Right atrium auricular region (tissue), 2 donors: ENCODE results near the gene CHST12. TPM values are rescaled to one million over a fixed set of nuclear protein-coding genes. Genes with fewer than 3 reads are reported as not detected.

ENCODE experiments used
- DNase-seq: peaks from one replicate; pipeline ENCODE4 v3.0.0-alpha.2; 2019; ENCODE audit warnings: low spot score
- H3K27ac ChIP-seq, 2 donors: fragments of 200-600 bp; sonication (generic); 1 replicate in 1 of 2; 2 replicates in 1 of 2; pipeline ENCODE4 v1.5.1; 2016 to 2019
- H3K27me3 ChIP-seq, 2 donors: fragments of 200-600 bp; sonication (generic); one replicate each; pipeline versions ENCODE4 v1.5.1 to v1.6.0; 2017 to 2019
- H3K36me3 ChIP-seq: fragments of 200-600 bp; sonication (generic); one replicate; pipeline ENCODE4 v1.5.1; 2016
- H3K4me1 ChIP-seq, 2 donors: fragments of 200-600 bp; sonication (generic); one replicate each; pipeline versions ENCODE4 v1.5.1 to v1.6.0; 2017 to 2019
- H3K4me3 ChIP-seq, 2 donors: fragments of 200-600 bp; sonication (generic); 1 replicate in 1 of 2; 2 replicates in 1 of 2; pipeline ENCODE4 v1.5.1; 2017 to 2019; ENCODE audit warnings: mild to moderate bottlenecking in 1 of 2, moderate library complexity in 1 of 2
- H3K9me3 ChIP-seq, 2 donors: fragments of 200-600 bp; sonication (generic); one replicate each; pipeline ENCODE4 v1.5.1; 2019
- CTCF ChIP-seq, 2 donors: fragments of 200-600 bp; sonication (generic); IDR thresholded peaks; one replicate each; pipeline ENCODE4 v1.5.1; 2019; ENCODE audit warnings: antibody characterized with exemption in 2 of 2
- total RNA-seq, 2 donors: library from RNA; depleted of rRNA; stranded (reverse); fragments of >200 nt; gene quantifications; one replicate each; pipeline ENCODE4 v1.1.0, GENCODE V29; 2016

The CHST12 gene
- total RNA-seq, 2 donors from 2014 or later: 14.2 to 15.0 TPM

- H3K9me3 ChIP-seq: no peaks in the 10 kb centered on the region
- no peak for DNase-seq
- no peak for TF ChIP-seq CTCF (IDR thresholded peaks at IDR 0.05)
- H3K27me3 ChIP-seq: no peaks in the 10 kb centered on the region
- H3K36me3 ChIP-seq: no peaks in the 10 kb centered on the region
- H3K4me3 ChIP-seq: no peak overlapping the region
- H3K27ac ChIP-seq: no peak overlapping the region
- peaks cover 0 to 27% of the 10 kb centered on the region in 2 donors for H3K4me1 ChIP-seq
Measured at GRCh38 chr7:2443491-2443890, 40.1 kb downstream of the CHST12 start.

- peak; percentile 75 for DNase-seq
- Histone ChIP-seq H3K27me3 (no peaks in the 10 kb centered on the region), H3K36me3 (no peaks in the 10 kb centered on the region), H3K4me1 (peaks cover 0 to 20% of the 10 kb centered on the region in 2 donors), H3K27ac (peak overlapping the region; percentile 56 to 63), H3K4me3 (no peak overlapping the region), H3K9me3 (no peaks in the 10 kb centered on the region)
- no peak for TF ChIP-seq CTCF (IDR thresholded peaks at IDR 0.05)
Measured at GRCh38 chr7:2444476-2444875, 41.1 kb downstream of the CHST12 start.

- Histone ChIP-seq H3K36me3 (no peaks in the 10 kb centered on the region), H3K4me1 (peaks cover 0 to 20% of the 10 kb centered on the region in 2 donors), H3K4me3 (no peak overlapping the region), H3K27me3 (no peaks in the 10 kb centered on the region), H3K27ac (peak overlapping the region; percentile 56 to 63), H3K9me3 (no peaks in the 10 kb centered on the region)
- no peak for TF ChIP-seq CTCF (IDR thresholded peaks at IDR 0.05)
- DNase-seq: no peak
Measured at GRCh38 chr7:2445047-2445446, 41.6 kb downstream of the CHST12 start.

- H3K36me3 ChIP-seq: no peaks in the 10 kb centered on the region
- H3K27me3 ChIP-seq: no peaks in the 10 kb centered on the region
- no peak for TF ChIP-seq CTCF (IDR thresholded peaks at IDR 0.05)
- H3K4me1 ChIP-seq: peaks cover 0 to 11% of the 10 kb centered on the region in 2 donors
- H3K27ac ChIP-seq: peak overlapping the region in 1 of 2 donors; percentile 63
- no peaks in the 10 kb centered on the region for H3K9me3 ChIP-seq
- H3K4me3 ChIP-seq: no peak overlapping the region
- DNase-seq: no peak
Measured at GRCh38 chr7:2445898-2446555, 42.6 kb downstream of the CHST12 start.

- Histone ChIP-seq H3K4me3 (no peak overlapping the region), H3K27ac (no peak overlapping the region), H3K4me1 (peaks cover 0 to 15% of the 10 kb centered on the region in 2 donors), H3K9me3 (no peaks in the 10 kb centered on the region), H3K27me3 (no peaks in the 10 kb centered on the region), H3K36me3 (no peaks in the 10 kb centered on the region)
- TF ChIP-seq CTCF (IDR thresholded peaks at IDR 0.05): no peak
- no peak for DNase-seq
Measured at GRCh38 chr7:2446676-2447075, 43.3 kb downstream of the CHST12 start.
